Sigmoid colon (tissue), 7 donors: ENCODE measurements around the gene ATP5F1D. TPM values are rescaled to one million over a fixed set of nuclear protein-coding genes. Genes with fewer than 3 reads are reported as not detected.
A peak's percentile ranks its signal among the peaks of the same experiment; 100 is the strongest.

ENCODE experiments used
- DNase-seq: peaks from one replicate; pipeline ENCODE4 v3.0.0-alpha.2; 2019
- H3K27ac ChIP-seq, 4 donors: fragments of 200-600 bp; sonication (generic); one replicate each; pipeline ENCODE4 v1.5.1; 2016 to 2019; ENCODE audit warnings: mild to moderate bottlenecking in 1 of 4
- H3K27me3 ChIP-seq, 3 donors: fragments of 200-600 bp; sonication (generic); one replicate each; pipeline ENCODE4 v1.5.1; 2019; ENCODE audit warnings: mild to moderate bottlenecking in 1 of 3
- H3K36me3 ChIP-seq, 4 donors: fragments of 200-600 bp; sonication (generic); one replicate each; pipeline ENCODE4 v1.5.1; 2016 to 2019
- H3K4me1 ChIP-seq, 4 donors: fragments of 200-600 bp; sonication (generic); one replicate each; pipeline ENCODE4 v1.5.1; 2017 to 2019
- H3K4me3 ChIP-seq, 4 donors: fragments of 200-600 bp; sonication (generic); one replicate each; pipeline ENCODE4 v1.5.1; 2017 to 2019; ENCODE audit warnings: mild to moderate bottlenecking in 2 of 4, moderate library complexity in 1 of 4
- H3K9me3 ChIP-seq, 4 donors: fragments of 200-600 bp in 3 of 4; sonication (generic) in 3 of 4; one replicate each; pipeline versions ENCODE4 v1.5.1 to v1.6.1; 2013 to 2019
- EP300 ChIP-seq, 4 donors: sonication (generic); formaldehyde crosslinking; IDR thresholded peaks; one replicate each; pipeline ENCODE4 v1.6.1; 2017; ENCODE audit warnings: antibody characterized with exemption in 4 of 4
- POLR2A ChIP-seq, 2 donors: fragments of 450-650 bp; IDR thresholded peaks; one replicate each; pipeline ENCODE4 v1.6.1; 2016; ENCODE audit warnings: antibody characterized with exemption in 2 of 2, mild to moderate bottlenecking in 2 of 2, moderate library complexity in 2 of 2
- POLR2AphosphoS5 ChIP-seq, 4 donors: sonication (generic); formaldehyde crosslinking; IDR thresholded peaks; one replicate each; pipeline ENCODE4 v1.6.1; 2017; ENCODE audit warnings: antibody characterized with exemption in 4 of 4
- WGBS, 2 donors: extraction: QIAGEN DNeasy Blood & Tissue Kit; methylation state at CpG; one replicate each; pipeline ENCODE4 v1.1.7; 2013; 5-methylcytosine and 5-hydroxymethylcytosine counted together
- intact Hi-C: fragments of 100-400 bp; cut with DNase I; formaldehyde crosslinking; loops from one replicate; pipeline ENCODE4 v1.15.1; 2023
- polyA plus RNA-seq, 3 donors: library from polyadenylated mRNA; stranded (reverse); fragments of 200-250 nt; gene quantifications; one replicate each; pipeline ENCODE4 v1.2.3, GENCODE V29; 2013
- total RNA-seq, 4 donors: library from RNA; depleted of rRNA; stranded (reverse); fragments of >200 nt; gene quantifications; one replicate each; pipeline ENCODE4 v1.1.0, GENCODE V29; 2016
- TF ChIP-seq, protein P1 (sequence below), 4 experiments: fragments of 450-650 bp in 3 of 4; fragments of 200-600 bp in 1 of 4; IDR thresholded peaks; one replicate each; pipeline ENCODE4 v1.5.1; 2016 to 2019; ENCODE audit warnings: antibody characterized with exemption in 4 of 4, mild to moderate bottlenecking in 3 of 4, moderate library complexity in 2 of 4
- donor health status: healthy with polysubstance abuse.
- donor health status: Bipolar disorder and iron deficiency.
- donor health status: healthy.

ATP5F1D gene
- total and polyA plus RNA-seq, 7 donors = 74.7 to 390 (median 112) TPM

DNA sequence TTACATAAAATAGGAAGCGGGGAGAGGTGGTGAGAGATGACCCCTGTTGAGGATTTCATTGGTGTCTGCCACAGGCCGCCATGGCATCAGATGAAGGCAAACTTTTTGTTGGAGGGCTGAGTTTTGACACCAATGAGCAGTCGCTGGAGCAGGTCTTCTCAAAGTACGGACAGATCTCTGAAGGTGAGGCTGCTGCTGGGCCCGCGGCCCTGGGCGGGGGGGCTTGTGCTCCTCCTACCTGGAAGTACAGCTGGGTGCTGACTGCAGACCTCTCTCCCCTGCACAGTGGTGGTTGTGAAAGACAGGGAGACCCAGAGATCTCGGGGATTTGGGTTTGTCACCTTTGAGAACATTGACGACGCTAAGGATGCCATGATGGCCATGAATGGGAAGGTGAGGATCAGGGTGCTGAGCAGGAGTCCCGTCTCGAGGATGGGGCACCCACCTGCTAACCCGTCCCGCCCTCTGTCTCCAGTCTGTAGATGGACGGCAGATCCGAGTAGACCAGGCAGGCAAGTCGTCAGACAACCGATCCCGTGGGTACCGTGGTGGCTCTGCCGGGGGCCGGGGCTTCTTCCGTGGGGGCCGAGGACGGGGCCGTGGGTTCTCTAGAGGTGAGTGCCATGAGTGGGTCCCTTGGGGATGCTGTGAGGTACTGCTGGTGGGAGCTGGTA is 29.4 kb downstream of the ATP5F1D start:
- DNase-seq = no peak
- H3K9me3 ChIP-seq = no peaks in the 10 kb centered on the region
- peaks cover 35 to 42% (median 41%) of the 10 kb centered on the region in 4 donors for H3K36me3 ChIP-seq
- no peaks in the 10 kb centered on the region for H3K27me3 ChIP-seq
- intact Hi-C loops = no loop called here
- peaks cover 0 to 85% (median 83%) of the 10 kb centered on the region in 4 donors for H3K4me1 ChIP-seq
- peak overlapping the region; percentile 94 to 100 (median 97) for H3K27ac ChIP-seq
- TF ChIP-seq POLR2AphosphoS5 (IDR thresholded peaks at IDR 0.05) (no peak), EP300 (IDR thresholded peaks at IDR 0.05) (no peak), POLR2A (IDR thresholded peaks at IDR 0.05) (no peak)
- TF ChIP-seq, protein P1, sequence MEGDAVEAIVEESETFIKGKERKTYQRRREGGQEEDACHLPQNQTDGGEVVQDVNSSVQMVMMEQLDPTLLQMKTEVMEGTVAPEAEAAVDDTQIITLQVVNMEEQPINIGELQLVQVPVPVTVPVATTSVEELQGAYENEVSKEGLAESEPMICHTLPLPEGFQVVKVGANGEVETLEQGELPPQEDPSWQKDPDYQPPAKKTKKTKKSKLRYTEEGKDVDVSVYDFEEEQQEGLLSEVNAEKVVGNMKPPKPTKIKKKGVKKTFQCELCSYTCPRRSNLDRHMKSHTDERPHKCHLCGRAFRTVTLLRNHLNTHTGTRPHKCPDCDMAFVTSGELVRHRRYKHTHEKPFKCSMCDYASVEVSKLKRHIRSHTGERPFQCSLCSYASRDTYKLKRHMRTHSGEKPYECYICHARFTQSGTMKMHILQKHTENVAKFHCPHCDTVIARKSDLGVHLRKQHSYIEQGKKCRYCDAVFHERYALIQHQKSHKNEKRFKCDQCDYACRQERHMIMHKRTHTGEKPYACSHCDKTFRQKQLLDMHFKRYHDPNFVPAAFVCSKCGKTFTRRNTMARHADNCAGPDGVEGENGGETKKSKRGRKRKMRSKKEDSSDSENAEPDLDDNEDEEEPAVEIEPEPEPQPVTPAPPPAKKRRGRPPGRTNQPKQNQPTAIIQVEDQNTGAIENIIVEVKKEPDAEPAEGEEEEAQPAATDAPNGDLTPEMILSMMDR (IDR thresholded peaks at IDR 0.05) = no peak
- H3K4me3 ChIP-seq = peak overlapping the region; percentile 9 to 94 (median 74)
- 51 to 73% methylated on average over 26 of the region's 26 CpGs for WGBS, 2 donors

DNA sequence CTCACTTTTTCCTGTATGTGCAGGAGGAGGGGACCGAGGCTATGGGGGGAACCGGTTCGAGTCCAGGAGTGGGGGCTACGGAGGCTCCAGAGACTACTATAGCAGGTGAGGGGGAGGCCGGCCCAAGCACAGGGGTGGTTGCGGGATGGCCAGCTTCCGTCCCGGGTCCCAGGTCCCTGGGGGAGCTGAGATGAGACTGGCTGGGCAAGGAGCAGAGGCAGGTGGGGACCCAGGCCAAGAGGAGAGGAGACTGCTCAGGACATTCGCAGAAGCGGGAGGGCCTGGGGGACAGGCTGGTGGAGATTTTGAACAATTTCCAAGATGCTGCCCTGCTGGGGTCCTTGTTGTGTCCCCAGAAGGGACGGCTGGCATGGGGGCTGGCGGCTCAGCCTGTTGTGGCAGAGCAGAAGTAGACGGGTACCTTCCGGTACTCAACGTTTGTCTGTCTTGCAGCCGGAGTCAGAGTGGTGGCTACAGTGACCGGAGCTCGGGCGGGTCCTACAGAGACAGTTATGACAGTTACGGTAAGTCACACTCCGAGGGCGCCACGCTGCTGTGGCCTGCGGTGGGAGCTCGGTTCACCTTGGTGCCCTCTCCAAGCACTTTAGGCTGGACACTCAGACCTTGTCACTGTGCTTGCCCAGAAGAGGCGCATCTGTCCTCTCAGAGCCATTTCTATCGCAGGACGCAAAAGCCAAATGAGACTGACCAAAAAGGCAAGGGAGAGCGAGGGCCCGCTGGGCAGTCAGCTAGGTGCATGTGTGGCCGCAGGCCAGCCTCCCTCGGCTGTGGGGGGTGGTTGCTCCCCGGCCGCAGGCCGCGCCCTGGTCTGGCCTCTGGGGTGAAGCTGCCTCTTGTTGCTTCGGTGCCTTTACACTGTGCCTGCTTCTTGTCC is 30.2 kb downstream of the ATP5F1D start:
- Histone ChIP-seq H3K4me1 (peaks cover 0 to 85% (median 83%) of the 10 kb centered on the region in 4 donors), H3K4me3 (peak overlapping the region; percentile 9 to 94 (median 74)), H3K27me3 (no peaks in the 10 kb centered on the region), H3K36me3 (peaks cover 35 to 42% (median 41%) of the 10 kb centered on the region in 4 donors), H3K9me3 (no peaks in the 10 kb centered on the region), H3K27ac (peak overlapping the region; percentile 94 to 100 (median 97))
- peak; percentile 74 for DNase-seq
- intact Hi-C loops = no loop called here
- TF ChIP-seq EP300 (IDR thresholded peaks at IDR 0.05) (no peak), POLR2AphosphoS5 (IDR thresholded peaks at IDR 0.05) (no peak), POLR2A (IDR thresholded peaks at IDR 0.05) (no peak)
- TF ChIP-seq, protein P1 (IDR thresholded peaks at IDR 0.05) = no peak
- 76 to 84% methylated on average over 37 of the region's 37 CpGs for WGBS, 2 donors

DNA sequence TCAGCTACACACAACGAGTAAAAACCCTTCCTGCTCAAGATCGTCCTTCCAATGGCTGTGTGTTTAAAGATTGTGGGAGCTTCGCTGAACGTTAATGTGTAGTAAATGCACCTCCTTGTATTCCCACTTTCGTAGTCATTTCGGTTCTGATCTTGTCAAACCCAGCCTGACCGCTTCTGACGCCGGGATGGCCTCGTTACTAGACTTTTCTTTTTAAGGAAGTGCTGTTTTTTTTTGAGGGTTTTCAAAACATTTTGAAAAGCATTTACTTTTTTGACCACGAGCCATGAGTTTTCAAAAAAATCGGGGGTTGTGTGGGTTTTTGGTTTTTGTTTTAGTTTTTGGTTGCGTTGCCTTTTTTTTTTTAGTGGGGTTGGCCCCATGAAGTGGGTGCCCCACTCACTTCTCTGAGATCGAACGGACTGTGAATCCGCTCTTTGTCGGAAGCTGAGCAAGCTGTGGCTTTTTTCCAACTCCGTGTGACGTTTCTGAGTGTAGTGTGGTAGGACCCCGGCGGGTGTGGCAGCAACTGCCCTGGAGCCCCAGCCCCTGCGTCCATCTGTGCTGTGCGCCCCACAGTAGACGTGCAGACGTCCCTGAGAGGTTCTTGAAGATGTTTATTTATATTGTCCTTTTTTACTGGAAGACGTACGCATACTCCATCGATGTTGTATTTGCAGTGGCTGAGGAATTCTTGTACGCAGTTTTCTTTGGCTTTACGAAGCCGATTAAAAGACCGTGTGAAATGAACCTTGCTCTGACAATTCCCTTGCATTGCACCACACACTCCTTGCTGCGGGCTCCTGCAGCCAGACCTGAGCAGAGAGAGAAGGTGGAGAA is 31.1 kb downstream of the ATP5F1D start:
- DNase-seq = no peak
- 71 to 75% methylated on average over 33 of the region's 33 CpGs for WGBS, 2 donors
- Histone ChIP-seq H3K36me3 (peaks cover 35 to 47% (median 41%) of the 10 kb centered on the region in 4 donors), H3K27me3 (no peaks in the 10 kb centered on the region), H3K4me1 (peaks cover 0 to 79% (median 77%) of the 10 kb centered on the region in 4 donors), H3K4me3 (peak overlapping the region in 3 of 4 donors; percentile 61 to 94 (median 86)), H3K9me3 (no peaks in the 10 kb centered on the region), H3K27ac (peak overlapping the region; percentile 94 to 100 (median 97))
- intact Hi-C loops = no loop called here
- peak in 1 of 4 donors; percentile 27 for TF ChIP-seq POLR2AphosphoS5 (IDR thresholded peaks at IDR 0.05)
- TF ChIP-seq EP300 (IDR thresholded peaks at IDR 0.05) = peak in 2 of 4 donors; percentile 33 to 74
- TF ChIP-seq POLR2A (IDR thresholded peaks at IDR 0.05) = no peak
- TF ChIP-seq, protein P1 (IDR thresholded peaks at IDR 0.05) = no peak

DNA sequence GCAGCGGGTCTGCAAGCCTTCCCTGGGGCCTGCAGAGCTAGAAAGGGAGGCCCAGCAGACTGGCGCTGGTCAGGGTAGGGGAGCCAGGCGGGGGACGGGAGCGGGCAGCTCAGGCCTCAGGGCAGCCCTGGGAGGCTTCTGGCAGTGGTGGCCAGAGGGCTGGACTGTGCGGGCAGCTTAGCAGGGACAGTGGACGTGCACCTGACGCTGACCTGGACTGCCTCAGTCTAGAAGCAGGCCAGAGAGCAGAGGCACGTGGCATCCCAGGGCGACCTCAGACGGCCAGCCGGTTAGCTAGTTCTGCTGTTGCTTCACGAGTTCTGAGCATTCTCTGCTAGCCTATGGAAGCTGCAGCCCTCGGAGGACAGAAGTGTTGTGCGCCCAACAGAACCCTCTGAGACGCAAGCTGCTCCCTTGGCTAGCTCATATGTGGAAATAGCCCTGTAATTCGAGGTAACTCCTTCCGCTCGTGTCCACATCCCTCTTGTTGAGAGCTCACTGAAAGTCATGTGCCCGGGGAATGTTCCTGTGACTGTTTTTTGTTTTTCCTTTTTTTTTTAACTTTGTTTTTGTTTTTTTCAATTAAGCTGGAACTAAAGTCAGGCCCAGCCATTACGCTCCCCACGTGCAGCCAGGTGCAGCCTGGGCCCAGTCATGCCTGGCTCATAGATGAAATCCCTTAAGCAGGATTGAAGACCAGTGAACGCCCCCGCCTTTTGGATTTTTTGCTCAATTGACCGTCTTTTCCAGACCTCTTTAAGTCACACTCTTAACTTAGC is 31.9 kb downstream of the ATP5F1D start:
- Histone ChIP-seq H3K36me3 (peaks cover 35 to 48% (median 41%) of the 10 kb centered on the region in 4 donors), H3K9me3 (no peaks in the 10 kb centered on the region), H3K4me1 (peaks cover 0 to 71% (median 69%) of the 10 kb centered on the region in 4 donors), H3K27me3 (no peaks in the 10 kb centered on the region), H3K4me3 (peak overlapping the region in 1 of 4 donors; percentile 9), H3K27ac (peak overlapping the region; percentile 94 to 100 (median 97))
- DNase-seq = no peak
- intact Hi-C loops = no loop called here
- TF ChIP-seq, protein P1 (IDR thresholded peaks at IDR 0.05) = no peak
- TF ChIP-seq POLR2A (IDR thresholded peaks at IDR 0.05) = no peak
- TF ChIP-seq EP300 (IDR thresholded peaks at IDR 0.05) = no peak
- no peak for TF ChIP-seq POLR2AphosphoS5 (IDR thresholded peaks at IDR 0.05)
- 87 to 88% methylated on average over 25 of the region's 25 CpGs for WGBS, 2 donors
